Loucy (cell line): ENCODE data around the gene RSU1.
"Not testable (repeated sequence)": the region's sequence is repeated elsewhere in the genome, so short reads cannot be mapped to it uniquely, and the experiment has no call there.

Experiments used
- H2AFZ ChIP-seq: fragments of 200-600 bp; sonication (generic); 2 replicates; pipeline ENCODE4 v1.6.0; 2016; ENCODE audit warnings: antibody characterized with exemption, mild to moderate bottlenecking, low read length, moderate library complexity
- H3F3A ChIP-seq: fragments of 200-600 bp; 2 replicates; pipeline ENCODE4 v1.6.0; 2016; ENCODE audit warnings: antibody characterized with exemption, low read depth, mild to moderate bottlenecking
- H3K27me3 ChIP-seq: fragments of 200-600 bp; sonication (generic); 2 replicates; pipeline ENCODE4 v1.6.1; 2014; ENCODE audit warnings: low read length, mild to moderate bottlenecking; ENCODE audit not compliant: insufficient read depth, poor library complexity, severe bottlenecking
- H3K36me3 ChIP-seq: fragments of 200-600 bp; sonication (generic); 2 replicates; pipeline ENCODE4 v1.6.1; 2016; ENCODE audit warnings: low read length; ENCODE audit not compliant: insufficient read depth
- H3K4me1 ChIP-seq: fragments of 200-600 bp; sonication (generic); 2 replicates; pipeline ENCODE4 v1.5.1; 2014; ENCODE audit warnings: low read length, mild to moderate bottlenecking; ENCODE audit not compliant: insufficient read depth, poor library complexity, severe bottlenecking
- H3K4me2 ChIP-seq: fragments of 200-600 bp; sonication (generic); 2 replicates; pipeline ENCODE4 v1.6.0; 2014; ENCODE audit warnings: antibody characterized with exemption, low read length, low read depth, mild to moderate bottlenecking; ENCODE audit not compliant: poor library complexity, severe bottlenecking
- H3K4me3 ChIP-seq: fragments of 200-600 bp; sonication (generic); 2 replicates; pipeline ENCODE4 v1.5.1; 2014; ENCODE audit warnings: low read length, mild to moderate bottlenecking, mixed read lengths; ENCODE audit not compliant: poor library complexity, severe bottlenecking
- H3K79me2 ChIP-seq: fragments of 200-600 bp; sonication (generic); 2 replicates; pipeline ENCODE4 v1.6.1; 2014; ENCODE audit warnings: low read length; ENCODE audit not compliant: insufficient read depth
- H3K9ac ChIP-seq: fragments of 200-600 bp; sonication (generic); 2 replicates; pipeline ENCODE4 v1.6.0; 2014; ENCODE audit warnings: mild to moderate bottlenecking, low read depth, low read length, moderate library complexity; ENCODE audit not compliant: poor library complexity, severe bottlenecking
- H3K9me2 ChIP-seq: fragments of 200-600 bp; sonication (generic); replicated peaks from 2 replicates; pipeline ENCODE4 v1.6.1; 2016; ENCODE audit warnings: low read depth, low read length, mixed read lengths
- H3K9me3 ChIP-seq: fragments of 200-600 bp; sonication (generic); 2 replicates; pipeline ENCODE4 v1.6.1; 2014; ENCODE audit warnings: mild to moderate bottlenecking, antibody characterized with exemption, low read length, low read depth; ENCODE audit not compliant: insufficient read depth
- H4K20me1 ChIP-seq: fragments of 200-600 bp; sonication (generic); 2 replicates; pipeline ENCODE4 v1.6.0; 2014; ENCODE audit warnings: antibody characterized with exemption, low read length, mild to moderate bottlenecking; ENCODE audit not compliant: insufficient read depth, poor library complexity, severe bottlenecking
- EZH2phosphoT487 ChIP-seq: fragments of 200-600 bp; IDR thresholded peaks from 2 replicates; pipeline ENCODE4 v1.6.1; 2018; ENCODE audit warnings: antibody characterized with exemption, mild to moderate bottlenecking, moderate library complexity, borderline replicate concordance
- TF ChIP-seq, protein P1 (sequence below): fragments of 200-600 bp; sonication (generic); conservative IDR thresholded peaks from 2 replicates; pipeline ENCODE4 v1.5.1; 2014; ENCODE audit warnings: mild to moderate bottlenecking, antibody characterized with exemption, low read length

Gene RSU1

DNA sequence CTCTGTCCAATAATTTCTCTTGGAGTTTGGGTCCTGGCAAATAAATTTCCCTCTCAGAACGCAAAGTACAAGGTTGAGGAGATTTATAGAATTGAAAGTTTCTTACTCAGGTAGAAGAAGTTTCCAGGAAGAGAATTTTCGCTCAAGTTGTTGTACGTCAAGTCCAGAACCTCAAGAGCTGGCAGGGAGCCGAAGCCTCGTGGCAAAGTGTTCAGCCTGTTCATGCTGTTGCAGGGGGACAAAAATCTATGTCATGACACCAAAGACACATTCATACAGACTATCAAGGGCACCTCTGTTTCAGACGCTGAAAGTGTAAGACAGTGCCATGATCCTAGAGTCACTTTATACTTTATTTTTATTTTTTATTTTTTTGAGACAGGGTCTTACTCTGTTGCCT, 62.5 kb downstream of the RSU1 start:
- TF ChIP-seq, protein P1, sequence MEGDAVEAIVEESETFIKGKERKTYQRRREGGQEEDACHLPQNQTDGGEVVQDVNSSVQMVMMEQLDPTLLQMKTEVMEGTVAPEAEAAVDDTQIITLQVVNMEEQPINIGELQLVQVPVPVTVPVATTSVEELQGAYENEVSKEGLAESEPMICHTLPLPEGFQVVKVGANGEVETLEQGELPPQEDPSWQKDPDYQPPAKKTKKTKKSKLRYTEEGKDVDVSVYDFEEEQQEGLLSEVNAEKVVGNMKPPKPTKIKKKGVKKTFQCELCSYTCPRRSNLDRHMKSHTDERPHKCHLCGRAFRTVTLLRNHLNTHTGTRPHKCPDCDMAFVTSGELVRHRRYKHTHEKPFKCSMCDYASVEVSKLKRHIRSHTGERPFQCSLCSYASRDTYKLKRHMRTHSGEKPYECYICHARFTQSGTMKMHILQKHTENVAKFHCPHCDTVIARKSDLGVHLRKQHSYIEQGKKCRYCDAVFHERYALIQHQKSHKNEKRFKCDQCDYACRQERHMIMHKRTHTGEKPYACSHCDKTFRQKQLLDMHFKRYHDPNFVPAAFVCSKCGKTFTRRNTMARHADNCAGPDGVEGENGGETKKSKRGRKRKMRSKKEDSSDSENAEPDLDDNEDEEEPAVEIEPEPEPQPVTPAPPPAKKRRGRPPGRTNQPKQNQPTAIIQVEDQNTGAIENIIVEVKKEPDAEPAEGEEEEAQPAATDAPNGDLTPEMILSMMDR: no peak
- TF ChIP-seq EZH2phosphoT487: no peak
- no peaks in the 10 kb centered on the region for H3K9me3 ChIP-seq
- no peaks in the 10 kb centered on the region for H3F3A ChIP-seq

DNA sequence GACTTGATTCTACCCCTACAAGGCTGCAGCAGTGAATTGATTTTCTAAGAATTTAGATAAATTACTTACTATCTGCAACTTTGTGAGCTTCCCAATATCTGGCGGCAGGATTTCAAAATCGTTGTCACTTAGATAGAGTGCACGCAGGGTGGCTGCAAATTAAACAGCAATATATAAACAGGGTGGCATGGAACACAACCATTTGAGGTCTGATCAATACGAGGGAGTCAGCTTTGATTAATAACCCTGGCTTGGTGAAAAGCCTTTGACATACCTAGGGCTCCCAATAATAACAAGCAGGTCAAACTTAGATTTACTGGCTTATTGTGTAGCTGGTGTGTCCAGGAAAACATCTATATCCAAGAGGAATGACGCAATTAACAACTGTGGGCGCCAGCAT, 64.4 kb downstream of the RSU1 start:
- H3K4me3 ChIP-seq, H3K4me1 ChIP-seq, H3K9me2 ChIP-seq, H3K9ac ChIP-seq, H2AFZ ChIP-seq, H3K27me3 ChIP-seq, H3F3A ChIP-seq, H3K79me2 ChIP-seq, H3K9me3 ChIP-seq, H4K20me1 ChIP-seq, H3K4me2 ChIP-seq: not testable (repeated sequence)
- H3K36me3 ChIP-seq: peaks cover 30% of the 10 kb centered on the region; the same call in 1 of the 2 replicates

More for the DNA sequence above, 62.5 kb downstream of the RSU1 start:
- no peak overlapping the region for H3K9ac ChIP-seq
- no peak overlapping the region for H2AFZ ChIP-seq
- no peaks in the 10 kb centered on the region for H3K9me2 ChIP-seq
- H3K36me3 ChIP-seq: peaks cover 29% of the 10 kb centered on the region; the same call in 1 of the 2 replicates
- H3K79me2 ChIP-seq: no peaks in the 10 kb centered on the region
- no peaks in the 10 kb centered on the region for H3K27me3 ChIP-seq
- H3K4me1 ChIP-seq: no peaks in the 10 kb centered on the region
- H3K4me3 ChIP-seq: no peak overlapping the region
- no peaks in the 10 kb centered on the region for H4K20me1 ChIP-seq
- H3K4me2 ChIP-seq: no peak overlapping the region

DNA sequence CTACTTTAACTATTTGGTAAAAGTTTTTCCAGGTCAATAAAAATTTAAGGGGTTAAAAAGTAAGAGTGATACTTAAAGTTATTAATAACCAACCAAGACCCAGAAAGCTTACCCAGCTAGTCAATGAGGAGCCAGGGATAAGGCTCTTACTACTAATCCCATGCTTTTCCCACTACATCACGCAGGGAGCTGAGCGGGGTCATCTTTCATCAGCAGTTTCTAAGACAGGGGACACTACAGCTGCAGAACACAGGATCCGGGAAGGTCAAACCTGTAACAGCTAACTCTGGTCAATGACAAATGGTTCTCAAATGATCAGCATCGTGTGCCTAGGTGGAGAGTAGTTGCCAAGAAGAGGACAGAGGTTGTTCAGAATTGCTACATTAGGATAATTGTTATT, 65.1 kb downstream of the RSU1 start:
- H3K36me3 ChIP-seq: peaks cover 30% of the 10 kb centered on the region; the same call in 1 of the 2 replicates
- no peak overlapping the region for H3K4me3 ChIP-seq
- no peaks in the 10 kb centered on the region for H3K9me2 ChIP-seq
- H2AFZ ChIP-seq: no peak overlapping the region
- no peaks in the 10 kb centered on the region for H3K27me3 ChIP-seq
- H3K4me1 ChIP-seq: no peaks in the 10 kb centered on the region
- H3K79me2 ChIP-seq: no peaks in the 10 kb centered on the region
- H3K4me2 ChIP-seq: no peak overlapping the region
- H3K9ac ChIP-seq: no peak overlapping the region
- no peaks in the 10 kb centered on the region for H3K9me3 ChIP-seq
- TF ChIP-seq EZH2phosphoT487: no peak
- TF ChIP-seq, protein P1: no peak
- H3F3A ChIP-seq: no peaks in the 10 kb centered on the region
- H4K20me1 ChIP-seq: no peaks in the 10 kb centered on the region

DNA sequence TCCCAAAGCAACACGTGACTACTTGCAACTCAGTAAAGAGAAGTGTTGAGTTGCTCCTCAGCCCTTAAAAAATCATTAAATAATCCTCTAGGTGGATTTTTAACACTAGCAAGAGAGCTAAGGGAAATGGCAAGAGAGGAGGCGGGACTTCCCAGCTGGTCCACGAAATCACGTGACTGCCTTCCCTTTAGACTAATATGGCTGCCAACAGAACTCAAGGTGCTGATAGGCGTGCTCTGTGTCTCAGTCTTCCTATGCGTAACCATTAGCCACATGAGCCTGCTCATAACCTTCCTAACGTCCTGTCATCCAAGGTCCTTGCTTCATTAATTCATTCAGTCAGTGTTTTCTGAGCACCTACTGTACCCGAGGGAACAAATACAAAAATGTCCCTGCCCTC, 66.0 kb downstream of the RSU1 start:
- no peaks in the 10 kb centered on the region for H4K20me1 ChIP-seq
- no peaks in the 10 kb centered on the region for H3K27me3 ChIP-seq
- H3K9ac ChIP-seq: no peak overlapping the region
- no peaks in the 10 kb centered on the region for H3K79me2 ChIP-seq
- no peaks in the 10 kb centered on the region for H3K9me2 ChIP-seq
- no peak overlapping the region for H3K4me3 ChIP-seq
- H3K4me1 ChIP-seq: no peaks in the 10 kb centered on the region
- no peak overlapping the region for H3K4me2 ChIP-seq
- TF ChIP-seq, protein P1: no peak
- TF ChIP-seq EZH2phosphoT487: no peak
- no peaks in the 10 kb centered on the region for H3K9me3 ChIP-seq
- H3F3A ChIP-seq: no peaks in the 10 kb centered on the region
- peaks cover 30% of the 10 kb centered on the region; the same call in 1 of the 2 replicates for H3K36me3 ChIP-seq
- H2AFZ ChIP-seq: no peak overlapping the region
